LNCAP (cell line): ENCODE results near the gene ZNF436.

Experiments
- TF ChIP-seq, protein P1 (sequence below): fragments of 450-650 bp; IDR thresholded peaks from 2 replicates; pipeline ENCODE4 v1.5.1; 2017; ENCODE audit warnings: mild to moderate bottlenecking

Gene ZNF436

DNA sequence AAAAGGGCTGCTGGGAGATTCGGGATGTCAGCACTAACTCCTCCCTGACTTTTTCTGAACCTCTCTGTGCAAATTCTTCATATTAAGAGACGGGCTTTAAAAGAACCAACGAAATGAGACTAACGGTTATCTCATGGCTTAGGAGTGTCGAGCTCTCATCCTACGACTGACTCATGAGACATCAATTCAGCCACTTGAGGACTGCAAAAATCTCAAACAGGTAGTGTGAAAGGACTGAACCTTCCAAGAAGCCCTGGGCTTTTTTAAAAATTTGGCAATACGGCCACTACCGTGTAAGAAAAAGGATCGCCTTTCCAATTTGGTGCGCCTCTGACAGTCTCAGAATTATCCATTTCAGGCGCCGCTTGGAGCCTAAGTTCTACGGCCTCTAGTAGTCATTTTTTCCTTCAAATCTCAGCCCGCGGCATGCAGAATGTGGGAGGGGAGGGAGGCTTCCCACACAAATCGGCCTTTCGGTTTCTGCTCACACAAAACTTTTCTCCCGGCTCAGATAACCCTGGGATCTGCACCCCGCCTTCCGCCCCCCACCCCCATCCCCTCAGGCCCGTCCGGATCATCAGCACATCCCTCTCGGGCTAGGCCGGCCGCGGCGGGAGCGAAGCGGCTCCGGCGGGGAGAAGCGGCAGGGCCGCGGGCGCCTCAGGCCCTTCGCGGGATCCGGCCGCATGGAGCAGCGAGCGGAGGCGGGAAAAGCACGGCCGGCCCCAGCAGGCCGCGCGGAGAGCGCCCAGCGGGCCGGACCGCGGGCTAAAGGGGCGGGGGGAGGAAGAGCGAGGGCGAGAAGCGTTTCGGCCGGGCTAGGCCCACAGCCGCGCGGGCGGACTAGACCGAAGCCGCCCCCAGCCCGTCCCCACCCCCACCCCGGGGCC, 26.2 kb downstream of the ZNF436 start:
- TF ChIP-seq, protein P1, sequence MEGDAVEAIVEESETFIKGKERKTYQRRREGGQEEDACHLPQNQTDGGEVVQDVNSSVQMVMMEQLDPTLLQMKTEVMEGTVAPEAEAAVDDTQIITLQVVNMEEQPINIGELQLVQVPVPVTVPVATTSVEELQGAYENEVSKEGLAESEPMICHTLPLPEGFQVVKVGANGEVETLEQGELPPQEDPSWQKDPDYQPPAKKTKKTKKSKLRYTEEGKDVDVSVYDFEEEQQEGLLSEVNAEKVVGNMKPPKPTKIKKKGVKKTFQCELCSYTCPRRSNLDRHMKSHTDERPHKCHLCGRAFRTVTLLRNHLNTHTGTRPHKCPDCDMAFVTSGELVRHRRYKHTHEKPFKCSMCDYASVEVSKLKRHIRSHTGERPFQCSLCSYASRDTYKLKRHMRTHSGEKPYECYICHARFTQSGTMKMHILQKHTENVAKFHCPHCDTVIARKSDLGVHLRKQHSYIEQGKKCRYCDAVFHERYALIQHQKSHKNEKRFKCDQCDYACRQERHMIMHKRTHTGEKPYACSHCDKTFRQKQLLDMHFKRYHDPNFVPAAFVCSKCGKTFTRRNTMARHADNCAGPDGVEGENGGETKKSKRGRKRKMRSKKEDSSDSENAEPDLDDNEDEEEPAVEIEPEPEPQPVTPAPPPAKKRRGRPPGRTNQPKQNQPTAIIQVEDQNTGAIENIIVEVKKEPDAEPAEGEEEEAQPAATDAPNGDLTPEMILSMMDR = no peak

DNA sequence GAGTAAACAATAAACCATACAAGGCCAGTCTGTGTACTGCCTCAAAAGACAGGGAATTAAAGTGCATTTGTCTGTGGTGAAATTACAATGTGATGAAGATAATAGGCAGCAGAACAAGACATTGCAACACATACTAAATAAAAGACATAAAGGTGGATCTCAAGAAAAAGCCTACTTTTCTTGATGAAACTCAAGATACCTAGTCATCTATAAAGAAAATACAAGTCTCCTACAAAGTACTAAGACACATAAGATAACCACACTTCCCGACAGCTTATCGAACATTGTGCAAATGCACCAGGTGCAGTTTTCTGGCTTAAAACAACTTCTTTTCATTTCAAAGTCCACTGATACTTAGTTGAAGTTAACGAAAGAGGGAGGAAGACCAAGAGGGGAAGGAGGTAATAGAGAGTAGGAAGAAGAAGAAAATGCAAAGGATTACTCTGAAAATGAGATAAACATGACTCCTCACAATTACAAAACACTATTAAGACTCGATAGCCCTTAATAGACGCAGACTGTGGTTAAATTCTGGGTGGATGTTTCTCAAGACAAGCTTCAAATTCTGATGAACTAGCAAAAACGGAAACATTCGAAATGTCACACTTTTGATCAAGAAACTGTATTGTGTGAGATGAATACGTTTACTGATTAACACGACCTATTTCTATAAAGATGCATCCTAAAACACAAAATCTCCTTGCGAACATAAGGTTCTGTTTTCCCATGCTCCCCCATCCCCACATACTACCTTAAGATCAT, 27.5 kb downstream of the ZNF436 start:
- TF ChIP-seq, protein P1 = no peak

DNA sequence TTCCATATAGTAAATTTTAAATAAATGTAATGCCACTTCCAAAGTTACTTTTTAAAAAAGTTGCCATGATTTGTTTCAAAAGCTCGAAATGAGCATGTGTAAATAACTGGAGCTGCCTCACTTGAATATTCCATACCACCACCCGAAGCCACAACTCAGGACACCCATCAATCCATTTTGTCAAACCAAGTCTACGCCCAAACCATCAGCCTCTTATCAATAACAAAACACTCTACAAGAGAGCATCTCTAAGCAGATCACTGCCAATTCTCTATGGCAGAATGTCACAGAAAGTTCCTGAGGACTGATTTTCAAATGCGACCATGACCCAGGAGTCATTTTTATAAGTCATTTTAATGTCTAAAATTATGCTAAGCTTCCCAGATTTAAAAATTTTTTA, 30.0 kb downstream of the ZNF436 start:
- TF ChIP-seq, protein P1 = no peak

DNA sequence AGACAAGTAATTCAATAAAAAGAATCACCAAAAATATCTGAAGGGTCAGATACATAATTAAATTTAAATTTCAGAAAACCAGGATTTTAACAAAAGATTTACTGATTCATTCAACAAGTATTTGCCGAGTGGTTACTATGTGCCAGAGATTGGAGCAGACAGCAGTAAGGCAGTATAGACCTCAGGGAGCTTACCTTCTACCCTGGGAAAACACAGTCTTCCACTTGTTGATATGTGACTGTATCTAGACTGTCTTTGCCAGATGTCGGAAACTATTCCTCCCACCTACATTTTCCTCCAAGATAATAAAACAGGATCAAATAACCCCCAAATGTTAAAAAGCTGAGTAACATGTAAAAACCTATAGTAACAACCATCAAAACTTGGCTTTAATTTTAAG, 31.8 kb downstream of the ZNF436 start:
- TF ChIP-seq, protein P1 = no peak

DNA sequence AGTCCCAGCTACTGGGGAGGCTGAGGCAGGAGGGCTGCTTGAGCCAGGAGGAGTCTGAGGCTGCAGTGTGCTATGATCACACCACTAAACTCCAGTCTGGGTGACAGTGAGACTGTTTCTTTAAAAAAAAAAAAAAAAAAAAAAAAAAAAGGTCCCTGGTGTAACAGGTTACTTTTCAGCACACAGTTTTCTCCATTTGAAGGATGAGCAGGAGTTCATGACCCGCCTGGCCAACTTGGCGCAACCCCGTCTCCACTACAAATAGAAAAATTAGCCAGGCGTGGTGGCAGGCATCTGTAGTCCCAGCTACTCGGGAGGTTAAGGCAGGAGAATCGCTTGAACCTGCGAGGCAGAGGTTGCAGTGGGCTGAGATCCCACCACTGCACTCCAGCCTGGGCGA, 37.9 kb downstream of the ZNF436 start:
- TF ChIP-seq, protein P1 = no peak

DNA sequence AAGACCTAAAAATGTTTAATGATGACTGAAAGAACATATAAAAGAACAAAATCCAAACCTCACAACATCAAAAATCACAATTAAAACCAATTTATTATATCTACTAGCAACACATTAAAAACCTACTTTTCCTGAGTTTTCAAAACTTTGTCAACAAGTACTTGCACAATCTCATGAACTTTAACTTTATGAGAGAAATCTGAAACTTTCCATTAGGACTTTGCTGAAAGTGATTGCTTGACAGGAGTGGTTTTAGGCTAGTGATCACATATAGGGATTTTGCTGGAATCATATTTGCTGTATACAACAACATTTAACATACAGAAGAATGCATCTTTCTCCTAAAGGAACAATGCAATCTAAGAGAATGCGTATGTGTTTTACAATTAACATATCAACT, 38.8 kb downstream of the ZNF436 start:
- TF ChIP-seq, protein P1 = no peak

DNA sequence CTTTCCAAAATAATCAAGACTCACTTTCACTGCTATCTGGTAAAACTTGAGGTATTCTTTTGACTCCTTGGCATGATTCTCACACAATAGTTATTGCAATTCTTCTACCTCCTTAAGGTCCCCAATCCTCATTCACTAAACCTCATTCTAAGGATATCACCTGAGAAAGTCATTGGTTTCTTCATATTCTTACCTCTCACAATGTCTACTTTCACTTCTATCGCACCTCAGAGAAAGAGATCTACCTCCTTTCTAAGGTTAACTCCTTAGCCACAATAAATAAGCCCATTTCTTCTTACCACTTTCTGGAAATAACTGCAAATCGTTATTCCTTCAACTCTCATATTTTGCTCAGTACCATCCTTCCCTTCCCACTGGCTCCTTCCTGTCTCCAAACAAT, 44.2 kb downstream of the ZNF436 start:
- TF ChIP-seq, protein P1 = no peak
